GM21367 (cell line): ENCODE data around the gene NPDC1.

Experiments
- ATAC-seq: cut with Tn5 transposase; IDR thresholded peaks from one replicate; pipeline ENCODE4 v1.9.1; 2021; ENCODE audit not compliant: unreplicated experiment

Gene NPDC1

DNA sequence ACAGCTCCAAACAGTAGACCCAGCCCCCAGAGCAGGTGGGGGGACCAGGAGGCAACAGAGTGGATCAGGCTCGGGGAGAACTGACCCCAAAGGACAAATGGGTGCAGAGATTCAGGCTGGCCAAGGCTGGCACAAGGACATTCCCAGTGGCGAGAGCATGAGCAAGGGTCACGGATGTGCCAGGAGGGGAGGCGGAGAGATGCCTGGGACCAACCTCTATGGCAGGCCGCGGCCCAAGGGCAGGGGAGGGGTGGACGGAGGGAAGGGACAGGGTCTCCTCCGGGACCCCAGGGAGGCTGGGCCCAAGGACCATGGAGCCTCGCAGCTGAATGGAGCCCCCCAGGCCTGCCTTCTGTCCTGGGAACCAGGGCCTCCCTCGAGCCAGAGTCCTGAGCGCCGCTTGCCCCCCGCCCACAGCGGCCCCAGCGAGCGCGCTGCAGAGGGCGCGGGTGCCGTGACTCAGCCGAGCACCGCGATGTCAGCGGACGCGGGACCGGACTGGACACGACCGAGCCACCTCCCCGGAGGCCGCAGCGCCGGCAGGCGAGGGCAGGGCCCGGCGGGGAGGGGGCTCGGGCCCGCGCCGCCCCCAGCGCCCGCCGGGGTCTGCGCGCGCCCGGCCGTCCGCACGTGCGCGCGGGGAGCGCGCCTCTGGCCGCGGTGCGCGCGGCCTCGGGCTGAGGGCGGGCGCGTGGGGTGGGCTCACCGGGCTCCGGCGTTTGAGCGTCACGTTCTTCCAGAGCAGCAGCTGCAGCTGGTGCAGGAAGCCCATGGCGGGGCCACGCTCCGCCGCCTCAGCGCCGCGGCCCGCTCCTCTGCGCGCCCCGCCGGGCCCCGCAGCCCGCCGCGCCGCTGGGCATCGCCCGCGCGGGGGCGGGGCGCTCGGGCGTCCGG, 18.4 kb downstream of the NPDC1 start, which contains the start of gene ABCA2:
ABCA2 (minus strand) TSS at position 869 of the 894 bp plus-strand sequence; CDS start at position 772, 97 bp downstream.
- ATAC-seq, result no peak

DNA sequence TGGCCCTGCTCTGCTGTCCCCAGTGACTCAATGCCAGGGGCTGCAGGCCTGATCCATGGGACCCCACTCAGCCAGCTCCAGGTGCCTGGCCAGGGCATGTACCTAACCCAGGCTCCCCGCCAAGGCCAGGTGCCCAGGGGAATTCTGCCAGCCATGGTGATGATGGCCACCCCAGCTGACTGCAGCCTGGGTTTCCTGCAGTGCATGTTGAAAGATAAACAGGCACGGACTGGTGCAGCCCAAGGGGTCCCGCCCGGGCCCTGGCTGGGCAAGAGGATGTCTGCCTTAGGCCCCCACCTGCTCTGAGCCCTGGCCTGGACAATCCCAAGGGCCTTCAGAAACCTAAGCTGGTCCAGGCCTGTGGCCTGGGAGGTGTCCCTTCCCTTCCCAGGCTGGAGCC, 19.1 kb downstream of the NPDC1 start:
- ATAC-seq, result no peak

DNA sequence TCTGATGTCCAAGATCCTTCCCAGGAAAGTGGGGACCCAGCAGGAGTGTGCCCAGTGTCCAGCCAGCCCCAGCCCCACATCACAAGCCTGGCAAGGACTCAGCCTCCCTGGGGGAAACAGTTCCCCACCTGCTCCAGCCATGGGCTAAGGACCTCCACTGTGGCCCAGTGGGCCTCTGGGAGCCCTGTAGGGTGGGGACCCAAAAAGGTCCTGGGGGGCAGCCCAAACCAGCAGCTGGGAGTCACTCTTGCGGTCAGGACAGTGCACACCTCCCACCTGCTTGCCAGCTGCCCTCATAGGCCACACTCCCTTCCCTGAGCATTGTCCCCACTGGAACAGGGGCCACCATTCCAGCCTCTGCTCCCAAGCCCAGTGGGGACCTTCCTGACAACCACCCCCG, 19.6 kb downstream of the NPDC1 start:
- no peak for ATAC-seq

DNA sequence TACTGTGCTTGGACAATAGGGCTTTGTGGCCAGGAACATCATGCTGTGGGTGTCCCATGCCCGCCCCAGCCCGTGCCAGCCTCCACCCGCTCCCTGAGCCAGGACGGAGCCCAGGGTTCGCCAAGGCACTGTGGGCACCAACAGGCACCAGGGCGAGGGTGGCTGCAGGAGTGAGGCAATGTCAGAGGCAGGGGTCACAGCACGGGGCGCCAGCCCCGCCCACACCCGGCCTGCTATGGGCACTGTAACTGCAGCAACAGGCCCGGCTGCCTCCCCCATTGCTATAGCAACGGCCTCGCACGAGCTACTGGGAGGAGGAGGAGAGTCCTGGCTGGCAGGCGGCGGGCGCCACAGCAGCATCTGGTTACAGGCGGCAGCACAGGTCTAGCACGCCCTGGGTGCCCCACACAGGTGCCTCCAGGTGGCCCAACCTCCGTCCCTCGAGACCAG, 20.4 kb downstream of the NPDC1 start:
- ATAC-seq, result no peak

DNA sequence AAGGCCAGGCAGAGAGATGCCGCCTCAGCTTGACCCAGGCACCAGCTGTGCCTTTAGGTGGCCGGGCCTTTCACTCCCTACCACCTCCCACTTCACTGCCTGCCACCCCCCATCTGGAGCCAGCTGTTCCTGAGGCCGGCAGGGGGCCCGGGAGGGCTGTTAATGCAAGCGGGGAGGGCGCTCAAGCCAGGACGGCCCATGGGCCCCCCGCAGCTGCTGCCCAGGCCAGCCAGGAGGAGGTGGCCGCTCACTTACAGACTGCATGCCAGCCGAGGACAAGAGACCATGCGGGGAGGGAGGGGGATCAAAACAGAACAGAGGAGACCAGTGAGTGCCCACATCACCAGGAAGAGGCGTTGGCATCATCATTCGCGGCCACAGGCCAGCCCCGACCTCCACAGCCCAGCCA, 22.4 kb downstream of the NPDC1 start:
- ATAC-seq, result no peak

DNA sequence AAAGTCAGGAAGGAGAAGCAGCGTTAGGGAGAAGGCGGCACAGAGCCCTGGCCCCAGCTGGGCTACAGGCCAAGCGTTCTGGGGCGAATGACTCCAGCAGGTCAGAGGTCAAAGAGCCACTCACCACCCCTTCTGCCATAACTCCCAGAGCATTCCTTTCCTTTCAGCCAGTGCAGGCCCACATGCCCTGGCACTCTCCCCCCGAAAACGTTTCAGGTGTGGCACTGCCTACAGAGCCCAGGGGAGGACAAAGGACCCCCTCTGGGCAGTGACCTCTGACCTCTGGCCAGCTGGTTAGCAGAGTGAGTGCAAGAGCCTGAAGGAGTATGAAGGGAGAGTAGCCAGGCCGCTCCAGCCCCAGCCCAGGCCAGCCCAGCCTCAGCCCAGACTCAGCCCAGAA, 22.8 kb downstream of the NPDC1 start:
- no peak for ATAC-seq

DNA sequence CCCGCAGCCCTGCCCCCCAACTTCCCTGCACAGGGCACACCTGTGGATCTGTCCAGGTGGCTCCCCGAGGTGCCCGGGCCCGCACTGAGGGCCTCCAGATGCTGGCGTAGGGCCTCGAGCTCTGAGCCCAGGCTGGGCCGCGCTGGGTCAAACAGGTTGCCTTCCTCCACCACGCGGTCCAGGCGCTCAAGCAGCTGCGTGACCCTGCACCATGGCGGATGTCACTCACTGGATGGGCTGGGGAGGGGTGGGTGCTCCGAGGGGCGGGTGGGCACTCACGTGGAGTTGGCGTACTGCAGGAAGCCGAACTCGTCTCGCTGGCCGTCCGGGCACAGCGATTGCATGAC, 23.3 kb downstream of the NPDC1 start:
- ATAC-seq, result no peak

DNA sequence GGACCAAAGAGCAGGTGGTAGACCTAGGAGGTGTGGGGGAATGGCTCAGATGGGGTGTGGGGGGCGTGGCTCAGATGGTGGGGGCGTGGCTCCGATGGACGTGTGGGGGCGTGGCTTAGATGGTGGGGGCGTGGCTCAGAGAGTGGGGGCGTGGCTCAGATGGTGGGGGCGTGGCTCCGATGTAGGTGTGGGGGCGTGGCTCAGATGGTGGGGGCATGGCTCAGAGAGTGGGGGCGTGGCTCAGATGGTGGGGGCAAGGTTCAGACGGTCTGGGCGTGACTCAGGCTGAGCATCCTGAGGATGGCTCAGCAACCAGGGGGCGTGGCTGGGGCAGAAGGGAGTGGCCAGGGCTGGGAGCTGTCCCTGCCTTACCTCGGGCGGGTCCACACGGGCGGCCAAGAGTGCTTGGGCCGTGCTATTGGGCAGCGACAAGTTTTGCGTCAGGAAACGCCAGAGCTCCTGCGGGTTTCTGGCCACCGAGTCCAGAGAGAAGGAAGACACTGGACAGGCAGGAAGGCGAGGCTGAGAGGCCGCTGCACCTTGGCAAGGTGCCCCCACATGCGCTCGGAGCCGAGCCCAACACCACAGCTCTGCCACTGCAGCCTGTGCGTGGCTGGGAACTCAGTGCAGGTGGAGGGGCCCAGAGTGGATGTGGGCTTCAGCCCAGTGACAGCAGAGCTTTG, 23.9 kb downstream of the NPDC1 start:
- ATAC-seq, result no peak

DNA sequence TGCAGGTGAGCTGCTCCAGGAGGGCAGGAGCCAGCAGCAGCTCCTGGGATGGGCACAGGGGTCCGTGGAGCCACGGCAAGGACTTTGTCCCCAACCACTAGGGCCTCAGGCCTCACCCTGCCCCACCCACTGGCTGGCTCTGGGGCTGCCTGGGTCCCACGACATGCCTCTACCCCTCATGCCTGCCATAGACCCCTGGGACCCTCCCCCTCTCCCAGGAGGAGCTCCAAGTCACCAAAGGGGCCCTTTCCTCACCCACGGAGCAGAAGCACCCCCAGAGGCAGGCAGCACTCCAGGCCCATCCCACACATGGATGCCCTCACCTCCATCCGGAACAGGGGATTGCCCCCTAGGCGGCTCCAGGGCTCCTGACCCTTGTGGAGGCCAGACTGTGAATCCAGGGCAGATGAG, 24.4 kb downstream of the NPDC1 start:
- ATAC-seq, result no peak

DNA sequence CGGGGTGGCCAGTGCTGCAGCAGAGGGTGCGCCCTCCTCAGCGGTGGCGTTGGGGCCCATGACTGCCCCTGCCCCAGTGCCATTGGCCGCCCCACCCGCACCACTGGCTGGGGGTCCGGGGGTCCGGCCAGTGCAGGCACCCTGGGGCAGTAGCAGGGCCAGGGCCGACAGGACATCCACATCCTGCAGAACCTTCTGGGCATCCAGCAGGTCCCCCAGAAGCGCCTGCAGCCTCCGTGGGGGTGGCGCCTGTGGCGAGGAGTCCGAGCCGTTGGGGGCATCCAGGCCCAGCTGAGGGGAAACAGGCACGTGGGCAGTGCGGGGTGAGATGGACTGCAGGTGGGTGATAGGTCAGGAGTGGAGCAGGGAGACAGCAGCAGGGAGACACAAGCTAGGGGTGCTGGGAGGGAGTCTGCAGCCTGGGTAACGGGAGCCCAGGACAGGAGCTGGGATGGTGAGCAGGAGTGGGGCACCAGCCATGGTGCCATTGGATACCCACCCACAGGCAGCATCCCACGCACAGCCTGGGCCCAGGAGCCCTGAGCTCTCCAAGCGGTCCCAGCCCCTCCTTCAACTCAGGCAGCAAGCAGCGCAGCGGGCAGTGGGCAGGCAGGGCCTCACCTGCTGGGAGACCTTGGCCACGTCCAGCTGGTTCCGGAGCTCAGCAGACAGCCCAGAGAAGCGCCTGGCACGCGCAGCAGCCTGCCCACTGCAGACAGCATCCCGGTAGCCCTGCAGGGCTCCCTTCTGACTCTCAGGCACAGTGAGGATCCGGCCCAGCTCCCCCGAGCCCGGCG, 25.0 kb downstream of the NPDC1 start:
- no peak for ATAC-seq

DNA sequence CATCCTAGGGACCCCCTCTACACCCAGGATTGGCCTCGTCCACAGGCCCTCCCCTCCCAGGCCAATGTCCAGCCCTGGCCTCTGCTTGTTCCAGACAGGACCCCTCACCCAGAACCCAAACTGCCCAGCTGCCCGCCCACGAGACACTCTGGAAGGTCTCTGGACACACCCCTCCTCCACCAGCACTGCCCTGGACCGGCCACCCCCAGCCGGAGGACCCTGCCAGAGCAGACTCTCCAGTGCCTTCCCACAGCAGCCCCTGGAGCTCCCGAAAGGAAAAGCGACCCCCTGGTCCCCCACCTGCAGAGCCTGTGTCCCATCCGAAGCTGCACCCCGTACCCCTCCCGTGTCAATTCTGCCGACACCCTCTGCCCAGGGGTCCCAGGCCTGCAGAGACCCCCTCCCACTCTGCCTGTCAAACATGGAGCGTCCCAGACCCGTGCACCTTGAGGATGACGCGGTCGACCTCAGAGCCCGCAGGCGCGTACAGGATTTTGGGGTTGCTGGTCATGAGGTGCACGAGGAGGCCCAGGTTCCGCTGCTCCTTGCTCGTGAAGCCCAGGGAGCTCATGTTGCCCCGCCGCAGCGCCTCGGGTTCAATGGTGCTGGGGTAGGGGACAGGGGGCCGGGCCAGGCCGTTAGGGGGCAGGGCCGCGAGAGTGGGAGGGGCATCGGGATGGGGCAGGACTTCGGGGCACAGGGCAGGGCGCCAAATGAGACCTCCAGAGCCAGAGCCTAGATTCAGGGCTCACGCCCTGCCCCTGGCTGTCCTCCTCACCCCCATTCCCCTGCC, 25.9 kb downstream of the NPDC1 start:
- no peak for ATAC-seq

DNA sequence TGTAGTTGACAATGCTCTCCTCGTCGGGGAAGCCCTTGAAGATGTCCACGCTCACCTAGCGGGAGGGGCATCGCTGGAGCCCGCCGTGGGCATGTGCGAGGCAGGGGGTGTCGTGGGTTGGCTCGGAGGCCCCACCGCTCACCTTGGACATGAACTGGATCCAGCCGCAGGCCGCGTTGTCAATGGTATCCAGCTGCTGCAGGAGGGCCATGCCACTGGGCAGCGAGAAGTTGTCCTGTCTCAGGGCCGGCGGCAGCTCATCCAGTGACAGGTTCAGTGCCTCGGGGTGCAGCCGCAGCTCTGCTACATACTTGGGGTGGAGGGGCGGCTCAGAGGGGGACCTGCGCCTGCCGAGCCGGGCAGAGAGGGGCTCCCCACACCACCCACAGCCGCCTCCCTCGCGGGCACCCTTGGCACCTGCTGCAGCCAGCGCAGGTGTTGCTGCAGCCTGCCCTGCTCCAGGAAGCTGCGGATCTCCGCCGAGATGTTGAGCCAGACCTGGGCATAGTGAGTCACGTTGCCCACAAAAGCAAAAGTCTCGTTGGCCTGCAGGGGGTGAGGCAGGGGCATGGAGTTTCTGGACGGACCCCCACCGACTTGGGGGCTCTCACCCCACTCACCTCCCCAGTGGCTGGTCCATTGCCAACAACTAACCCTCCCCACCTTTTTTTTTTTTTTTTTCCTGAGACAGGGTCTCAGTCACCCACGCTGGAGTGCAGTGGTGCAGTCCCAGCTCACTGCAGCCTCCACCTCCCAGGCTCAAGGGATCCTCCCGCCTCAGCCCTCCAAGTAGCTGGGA, 27.0 kb downstream of the NPDC1 start:
- no peak for ATAC-seq

DNA sequence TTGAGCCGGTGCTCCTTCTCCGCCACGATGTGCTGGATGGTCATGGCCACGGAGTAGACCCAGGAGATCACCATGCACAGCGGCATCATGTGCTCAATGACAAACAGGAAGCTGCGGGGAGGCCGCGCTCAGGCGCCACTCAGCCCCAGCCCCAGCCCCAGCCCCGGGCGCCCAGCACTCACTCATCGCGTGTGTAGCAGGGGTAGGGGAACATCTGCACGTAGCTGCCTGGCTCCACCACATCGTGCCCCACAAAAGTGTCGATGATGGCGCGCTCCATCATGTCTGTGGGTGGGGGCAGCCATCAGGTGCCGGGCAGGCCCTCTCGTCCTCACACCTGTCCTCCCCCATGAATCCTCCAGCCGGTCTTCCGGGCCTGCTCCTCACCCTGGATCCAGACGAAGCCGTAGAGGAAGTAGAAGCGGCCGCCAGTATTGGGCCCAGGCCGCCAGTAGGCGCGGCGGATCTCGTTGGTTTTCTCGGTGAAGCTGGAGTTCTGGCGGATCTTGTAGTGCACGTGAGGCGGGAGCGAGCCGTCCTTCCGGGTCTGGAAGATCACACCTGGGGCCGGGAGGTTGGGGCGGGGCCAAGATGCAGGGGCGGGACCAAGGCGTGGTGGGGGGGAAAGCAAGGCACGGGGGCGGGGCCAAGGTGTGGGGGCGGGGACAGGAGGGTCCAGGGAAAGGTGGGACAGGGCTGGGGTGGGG, 28.0 kb downstream of the NPDC1 start:
- ATAC-seq, result no peak

DNA sequence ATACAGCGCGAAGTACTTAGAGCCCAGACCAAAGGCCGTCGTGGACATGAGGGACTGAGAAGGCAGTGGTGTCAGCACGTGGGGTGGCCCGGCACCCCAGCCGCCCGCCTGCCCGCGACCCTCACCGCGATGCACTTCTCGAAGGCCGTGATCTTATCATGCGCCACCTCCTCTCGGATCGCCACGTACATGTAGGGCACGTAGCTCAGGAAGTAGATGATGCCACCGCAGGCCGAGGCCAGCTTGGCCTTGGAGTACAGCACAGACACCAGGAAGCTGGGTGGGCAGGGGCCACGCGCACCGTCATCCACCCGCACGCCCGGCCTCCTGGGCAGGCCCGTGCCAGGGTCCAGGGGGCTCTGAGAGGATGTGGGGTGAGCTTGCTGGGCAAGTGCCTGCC, 28.9 kb downstream of the NPDC1 start:
- no peak for ATAC-seq

DNA sequence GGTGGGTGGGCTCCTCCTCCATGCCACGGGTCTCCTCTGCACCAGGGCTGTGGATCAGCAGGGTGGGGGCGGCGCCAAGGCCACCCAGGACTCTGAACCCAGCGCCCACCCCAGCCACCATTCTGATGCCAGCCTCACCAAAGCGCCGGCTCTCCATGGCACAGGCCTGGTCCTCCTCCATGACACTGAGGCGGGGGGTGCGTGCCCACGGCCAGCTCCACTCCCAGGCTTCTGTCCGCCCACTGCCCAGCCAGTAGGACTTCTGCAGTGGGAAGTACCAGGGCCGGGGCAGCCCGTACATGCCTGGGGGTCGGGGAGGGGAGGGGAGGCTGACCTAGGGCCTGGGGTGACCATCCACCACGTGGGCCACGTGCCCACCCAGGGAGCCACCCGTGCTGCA, 29.5 kb downstream of the NPDC1 start:
- ATAC-seq, result no peak

DNA sequence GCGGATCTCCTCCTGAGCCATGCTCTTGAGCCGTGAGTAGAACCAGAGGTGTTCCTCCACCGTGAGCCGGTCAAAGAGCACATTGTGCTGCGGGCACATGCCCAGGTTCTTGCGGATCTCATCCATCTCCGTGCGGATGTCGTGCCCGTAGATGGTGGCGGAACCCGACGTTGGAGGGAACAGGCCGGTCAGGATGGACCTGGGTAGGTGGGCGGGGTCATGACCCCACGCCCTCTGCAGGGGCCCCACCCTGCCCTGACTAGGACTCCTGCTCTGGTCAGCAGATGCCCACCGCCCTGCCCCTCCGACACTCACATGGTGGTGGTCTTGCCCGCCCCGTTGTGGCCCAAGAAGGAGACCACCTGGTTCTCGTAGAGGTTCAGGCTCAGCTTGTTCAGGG, 30.0 kb downstream of the NPDC1 start:
- ATAC-seq, result no peak

DNA sequence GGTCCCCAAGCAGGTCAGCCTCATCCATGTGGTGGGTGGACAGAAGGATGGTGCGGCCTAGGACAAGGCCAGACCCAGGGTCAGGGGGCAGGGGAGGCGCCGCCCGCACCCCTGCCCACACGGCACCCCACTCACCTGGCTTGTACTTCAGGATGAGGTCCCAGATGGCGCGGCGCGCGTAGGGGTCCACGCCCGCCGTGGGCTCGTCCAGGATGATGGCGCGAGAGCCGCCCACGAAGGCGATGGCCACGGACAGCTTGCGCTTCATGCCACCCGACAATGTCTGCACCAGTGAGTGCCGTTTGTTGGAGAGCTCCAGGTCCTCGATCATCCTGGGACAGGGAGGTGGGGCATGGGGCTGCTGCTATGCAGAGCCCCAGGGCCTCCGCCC, 30.4 kb downstream of the NPDC1 start:
- no peak for ATAC-seq

DNA sequence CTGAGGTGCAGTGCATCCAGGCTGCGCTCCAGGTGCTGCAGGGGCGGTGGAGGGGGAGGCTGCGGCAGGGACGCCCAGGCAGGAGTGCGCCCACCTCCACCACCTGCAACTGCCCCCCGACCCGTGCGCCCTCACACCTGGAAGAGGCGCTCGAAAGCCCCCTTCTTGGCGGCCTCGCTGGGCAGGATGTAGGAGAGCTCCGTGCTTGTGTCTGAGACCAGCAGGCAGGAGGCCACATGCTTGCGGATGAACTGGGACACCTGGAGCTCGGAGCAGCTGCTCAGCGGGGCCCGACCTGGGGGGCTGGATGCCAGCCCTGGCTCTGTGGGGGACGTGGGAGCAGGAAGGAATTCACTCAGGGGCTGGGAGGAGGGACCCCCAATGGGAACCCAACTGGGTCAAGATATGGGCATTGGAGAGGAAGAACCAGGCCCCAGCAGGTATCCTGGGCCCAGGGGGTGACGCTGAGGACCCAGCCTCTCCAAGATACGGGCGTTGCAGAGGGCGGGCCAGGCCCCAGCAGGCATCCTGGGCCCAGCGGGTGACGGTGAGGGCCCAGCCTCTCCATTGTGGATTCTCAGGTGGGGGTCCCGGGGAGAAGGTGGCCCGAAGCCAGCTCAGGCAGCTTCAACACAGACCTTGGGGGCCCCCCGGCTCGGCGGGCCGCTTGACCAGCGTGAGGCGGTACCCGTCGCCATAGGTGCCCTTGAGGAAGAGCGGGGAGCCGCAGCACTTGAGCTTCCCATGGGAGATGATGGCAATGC, 31.0 kb downstream of the NPDC1 start:
- ATAC-seq, result no peak

DNA sequence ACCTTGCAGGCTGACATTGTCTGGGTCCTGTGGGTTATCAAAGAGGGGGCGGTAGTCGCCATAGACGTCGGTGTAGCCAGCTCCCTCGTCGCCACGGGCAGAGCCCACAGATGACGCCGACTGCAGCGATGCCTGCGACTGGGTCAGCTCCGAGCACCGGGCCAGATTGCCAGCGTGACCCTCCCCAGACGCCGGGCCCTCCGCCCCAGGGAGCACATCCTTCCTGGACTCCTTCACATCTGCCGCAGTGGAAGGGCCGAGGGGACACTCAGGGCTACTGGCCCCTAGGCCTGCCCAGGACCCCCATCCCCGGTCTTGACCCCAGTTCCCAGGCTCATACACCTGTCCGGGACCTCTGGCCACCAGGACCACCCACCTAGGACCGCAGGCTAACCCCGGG, 31.8 kb downstream of the NPDC1 start:
- ATAC-seq, result no peak
